SKM-1 (cell line): Measurements from ENCODE around the gene PARP1.
"Not testable (repeated sequence)": the region's sequence is repeated elsewhere in the genome, so short reads cannot be mapped to it uniquely, and the experiment has no call there.

Experiments used
- DNase-seq: peaks from one replicate; lab custom pipeline; 2025; ENCODE audit not compliant: unreplicated experiment; lab: John Stamatoyannopoulos, UW

PARP1 gene

GRCh38 chr1:226355016-226355415 is 52.9 kb downstream of the PARP1 start:
- no peak for DNase-seq

GRCh38 chr1:226353698-226354525 is 54.0 kb downstream of the PARP1 start:
- no peak for DNase-seq

DNA sequence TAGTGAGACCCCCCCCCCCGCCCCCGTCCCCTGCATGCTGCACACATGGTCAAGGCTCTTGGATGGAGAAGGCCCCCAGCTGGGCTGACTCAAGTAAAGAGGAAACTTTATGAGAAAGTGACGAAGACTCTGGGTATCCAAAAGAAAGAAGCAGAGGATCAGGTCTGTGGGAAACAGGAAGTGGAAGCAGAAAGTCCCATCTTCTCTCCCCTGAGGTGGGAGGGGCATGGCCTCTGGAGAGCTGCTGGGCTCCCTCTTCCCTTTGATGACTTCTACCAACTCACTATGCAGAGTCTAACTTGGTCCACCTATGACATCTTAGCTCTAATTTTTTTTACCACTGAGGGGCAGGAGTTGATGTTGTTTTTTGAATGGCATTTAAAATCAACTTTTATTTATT is 56.2 kb downstream of the PARP1 start:
- DNase-seq, result no peak

DNA sequence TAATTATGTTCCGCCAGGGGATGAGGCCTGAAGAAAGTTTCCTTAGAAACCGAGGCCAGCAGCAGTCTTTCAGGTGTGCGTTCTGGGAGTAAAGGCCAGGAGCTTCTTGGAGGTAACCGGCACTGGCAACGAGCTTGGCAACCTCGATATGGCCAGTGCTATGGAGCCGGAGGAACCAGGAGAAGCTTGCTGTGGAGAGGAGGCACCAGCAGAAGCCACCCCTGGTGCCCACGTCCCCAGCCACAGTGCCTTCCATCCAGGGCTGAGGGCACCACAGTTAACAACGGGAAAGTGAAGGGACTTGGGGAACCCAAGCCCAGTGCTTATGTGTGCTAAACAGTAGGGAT is 57.4 kb downstream of the PARP1 start:
- no peak for DNase-seq

DNA sequence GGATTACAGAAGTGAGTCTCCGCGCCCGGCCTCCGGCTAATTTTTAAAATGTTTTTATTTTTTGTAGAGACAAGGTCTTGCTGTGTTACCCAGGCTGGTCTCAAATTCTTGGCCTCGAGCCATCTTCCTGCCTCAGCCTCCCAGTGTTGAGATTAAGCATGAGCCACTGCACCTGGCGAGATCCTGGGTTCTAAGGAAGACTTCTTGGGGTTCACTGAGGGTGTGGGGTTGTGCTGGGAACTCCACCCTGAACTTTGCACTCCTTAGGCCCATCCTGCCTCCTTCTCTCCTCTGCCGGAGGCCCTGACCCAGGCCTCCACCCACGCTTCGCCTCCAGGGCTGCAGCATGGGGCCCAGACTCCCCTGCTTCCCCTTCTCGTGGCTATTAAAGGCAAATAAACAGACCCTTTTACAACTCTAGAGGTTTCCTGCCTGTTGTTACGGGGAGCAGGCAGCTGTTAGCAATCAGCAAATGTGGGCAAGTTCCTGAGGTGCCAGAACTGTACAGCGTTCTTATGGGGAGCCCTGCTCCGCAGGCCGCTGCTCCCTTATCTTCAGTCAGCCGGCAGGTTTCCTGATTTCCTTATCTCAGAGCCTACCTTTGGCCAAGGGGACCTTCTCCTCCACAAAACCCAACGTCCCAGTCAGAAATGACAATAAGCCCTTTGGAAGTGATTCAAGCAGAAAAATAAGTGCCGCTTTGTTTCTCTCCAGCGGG is 57.9 kb downstream of the PARP1 start:
- no peak for DNase-seq

- no peak for DNase-seq
Measured at GRCh38 chr1:226349081-226349480, 58.8 kb downstream of the PARP1 start.

DNA sequence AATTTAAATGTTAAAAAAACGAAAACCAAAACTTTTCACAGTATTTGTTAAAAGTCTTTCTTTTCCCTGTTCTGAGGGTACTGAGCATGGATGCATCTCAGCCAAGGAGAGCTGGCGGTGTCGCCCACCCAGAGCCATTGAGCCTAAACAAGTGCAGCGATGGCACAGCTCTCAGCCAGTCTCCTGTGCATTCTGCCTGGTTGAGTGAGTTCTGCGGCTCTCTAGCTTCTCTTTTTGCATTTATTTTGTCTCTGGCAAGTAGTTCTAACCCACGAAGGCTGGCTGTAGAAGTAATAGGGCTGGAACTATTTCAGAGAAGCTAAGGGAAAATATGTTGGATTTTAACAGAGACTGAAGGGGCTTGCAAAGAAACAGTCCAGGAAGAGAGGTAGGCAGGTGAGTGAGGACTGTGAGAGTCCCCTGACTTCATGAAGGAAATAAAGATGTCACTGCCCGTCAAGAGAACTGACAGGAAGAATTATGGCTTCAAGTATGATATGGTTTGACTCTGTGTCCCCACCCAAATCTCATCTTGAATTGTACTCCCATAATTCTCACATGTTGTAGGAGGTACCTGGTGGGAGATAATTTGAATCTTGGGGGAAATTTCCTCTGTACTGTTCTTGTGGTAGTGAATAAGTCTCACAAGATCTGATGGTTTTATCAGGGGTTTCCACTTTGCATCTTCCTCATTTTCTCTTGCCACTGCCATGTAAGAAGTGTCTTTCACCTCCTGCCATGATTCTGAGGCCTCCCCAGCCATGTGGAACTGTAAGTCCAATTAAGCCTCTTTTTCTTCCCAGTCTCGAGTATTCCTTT is 63.2 kb downstream of the PARP1 start:
- no peak for DNase-seq

GRCh38 chr1:226342656-226343055 is 65.2 kb downstream of the PARP1 start:
- DNase-seq, result no peak

DNA sequence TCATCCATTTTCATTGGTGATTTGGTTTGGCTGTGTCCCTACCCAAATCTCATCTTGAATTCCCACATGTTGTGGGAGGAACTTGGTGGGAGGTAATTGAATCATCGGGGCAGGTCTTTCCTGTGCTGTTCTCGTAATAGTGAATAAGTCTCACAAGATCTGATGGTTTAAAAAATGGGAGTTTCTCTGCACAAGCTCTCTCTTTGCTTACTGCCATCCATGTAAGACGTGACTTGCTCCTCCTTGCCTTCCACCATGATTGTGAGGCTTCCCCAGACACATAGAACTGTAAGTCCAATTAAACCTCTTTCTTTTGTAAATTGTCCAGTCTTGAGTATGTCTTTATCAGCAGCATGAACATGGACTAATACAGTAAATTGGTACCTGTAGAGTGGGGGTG is 67.8 kb downstream of the PARP1 start:
- DNase-seq, result not testable (repeated sequence)

DNA sequence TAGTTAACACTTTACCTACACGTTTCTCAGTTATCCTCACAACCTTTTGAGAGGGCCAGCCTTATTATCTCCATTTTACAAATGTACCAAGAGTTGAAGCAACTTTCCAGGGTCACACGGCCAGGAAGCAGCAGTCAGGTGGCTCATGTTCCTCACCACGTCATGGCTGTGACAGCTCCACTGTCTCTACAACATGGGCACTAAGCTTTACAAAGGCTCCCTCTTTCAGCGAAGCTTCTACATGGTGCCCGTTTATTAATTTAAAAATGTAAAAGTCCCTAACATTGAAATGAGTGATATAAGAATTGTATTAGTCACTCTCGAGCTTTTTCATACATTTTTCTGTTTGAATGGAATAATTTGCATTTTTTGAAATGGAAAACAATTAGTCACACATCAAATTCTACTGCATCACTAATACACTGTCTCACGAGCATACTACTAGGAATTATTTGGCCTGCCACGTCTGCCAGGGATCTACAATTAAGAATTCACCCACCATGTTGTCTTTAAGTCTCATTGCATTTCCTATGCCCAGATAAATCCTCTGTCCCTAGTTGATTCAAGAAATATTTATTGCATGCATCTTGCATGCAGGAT is 70.5 kb downstream of the PARP1 start:
- no peak for DNase-seq

- no peak for DNase-seq
Measured at GRCh38 chr1:226335661-226336060, 72.2 kb downstream of the PARP1 start.

- DNase-seq, result no peak
Measured at GRCh38 chr1:226332947-226333346, 74.9 kb downstream of the PARP1 start.

GRCh38 chr1:226329237-226329636 is 78.7 kb downstream of the PARP1 start:
- no peak for DNase-seq

GRCh38 chr1:226327761-226328162 is 80.1 kb downstream of the PARP1 start:
- no peak for DNase-seq

GRCh38 chr1:226325178-226325577 is 82.7 kb downstream of the PARP1 start:
- no peak for DNase-seq

GRCh38 chr1:226324479-226324878 is 83.4 kb downstream of the PARP1 start:
- DNase-seq, result no peak

DNA sequence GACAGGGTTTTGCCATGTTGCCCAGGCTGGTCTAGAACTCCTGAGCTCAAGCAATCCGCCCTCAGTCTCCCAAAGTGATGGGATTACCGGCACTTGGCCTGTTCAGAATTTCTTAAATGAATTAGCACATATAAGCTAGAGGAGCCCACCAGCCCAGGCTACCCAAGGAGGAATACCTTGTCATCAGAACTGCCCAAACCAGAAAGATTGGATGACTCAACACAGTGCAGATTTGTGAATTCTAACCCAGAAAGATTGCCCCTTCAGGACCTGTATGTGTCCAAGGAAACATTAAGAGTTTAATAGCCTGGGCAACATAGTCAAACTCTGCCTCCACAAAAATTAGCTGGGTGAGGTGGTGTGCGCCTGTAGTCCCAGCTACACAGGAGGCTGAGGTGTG is 84.9 kb downstream of the PARP1 start:
- no peak for DNase-seq

- DNase-seq, result no peak
Measured at GRCh38 chr1:226320930-226321329, 87.0 kb downstream of the PARP1 start.

DNA sequence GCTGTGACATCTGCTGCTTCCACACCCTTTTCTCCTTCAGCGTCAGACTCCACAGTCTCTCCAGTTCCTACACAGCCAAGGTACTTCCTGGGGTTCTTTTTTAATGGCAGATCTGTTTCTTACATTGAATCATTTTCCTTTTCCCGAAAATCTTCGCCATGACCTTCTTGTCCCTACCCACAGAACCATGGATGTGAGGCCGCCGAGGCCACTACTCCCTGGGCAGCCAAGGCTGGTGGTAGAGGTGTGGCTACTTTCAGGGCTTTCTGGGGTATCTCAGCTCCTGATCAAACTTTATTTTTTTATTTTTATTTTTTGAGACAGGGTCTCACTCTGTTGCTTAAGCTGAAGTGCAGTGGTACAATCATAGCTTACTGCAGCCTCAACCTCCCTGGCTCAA is 89.4 kb downstream of the PARP1 start:
- no peak for DNase-seq

- no peak for DNase-seq
Measured at GRCh38 chr1:226314055-226314454, 93.8 kb downstream of the PARP1 start.

DNA sequence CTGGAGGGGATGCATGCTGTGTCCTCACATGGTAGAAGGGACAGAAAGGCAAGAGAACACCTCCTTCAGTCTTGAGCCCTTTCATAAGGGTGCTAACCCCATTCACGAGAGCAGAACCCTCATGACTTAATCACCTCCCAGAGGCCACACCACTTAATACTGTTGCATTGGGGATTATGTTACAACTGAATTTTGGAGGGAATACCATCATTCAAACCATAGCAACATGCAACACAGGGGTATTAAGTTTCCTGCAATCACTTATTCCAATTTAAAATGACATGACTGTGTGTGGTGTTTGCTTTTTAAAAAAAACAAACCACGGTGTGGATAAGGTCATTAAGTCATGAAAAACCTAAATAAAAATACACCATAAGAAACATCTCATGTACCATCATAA is 95.8 kb downstream of the PARP1 start:
- no peak for DNase-seq
